GDM1 (cell line): ENCODE measurements around the gene TNC.

Source experiments
- DNase-seq: peaks from one replicate; lab custom pipeline; 2025; lab: John Stamatoyannopoulos, UW

The TNC gene

DNA sequence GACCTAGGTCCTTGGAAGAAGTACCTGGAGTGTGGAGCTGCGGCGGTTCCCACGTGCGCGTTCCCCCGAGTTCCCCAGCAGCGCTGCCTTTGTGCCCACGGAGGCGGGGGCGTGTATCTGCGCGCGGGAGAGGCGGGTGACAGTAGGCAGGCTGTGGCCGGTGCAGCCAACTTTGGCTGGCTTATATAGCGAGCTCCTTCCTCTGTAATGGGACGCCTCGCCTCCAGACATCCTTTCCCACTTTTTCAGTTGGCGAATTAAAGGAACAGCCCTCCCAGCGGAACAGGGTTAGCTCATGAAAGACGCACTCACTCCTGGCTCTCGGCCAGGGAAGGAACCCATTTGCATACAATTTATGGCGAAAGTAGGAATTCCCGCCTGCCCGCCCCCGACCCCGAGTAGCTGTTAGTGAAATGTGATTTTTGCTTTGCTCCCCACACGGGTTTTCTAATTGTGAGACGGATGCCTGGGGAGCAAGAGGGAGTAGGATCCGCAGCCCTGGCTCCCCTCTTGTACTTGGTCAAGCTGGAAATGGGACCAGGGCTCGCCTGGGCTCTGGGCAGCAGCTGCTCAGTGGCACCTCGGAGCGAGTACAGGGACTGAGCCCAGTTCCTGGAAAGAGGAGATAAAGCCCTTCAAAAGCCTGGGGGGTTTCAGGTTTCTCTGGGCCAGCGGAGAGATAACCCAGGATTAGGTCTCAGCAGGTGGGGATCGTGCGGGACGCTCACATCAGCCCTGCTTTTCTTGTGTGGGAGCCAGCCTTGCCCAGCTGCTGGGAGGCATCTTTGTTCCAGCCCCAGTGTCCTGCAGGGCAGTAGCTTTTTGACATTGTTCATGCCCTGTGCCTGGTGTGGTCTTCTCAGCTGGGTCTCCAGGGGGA, at the start of gene TNC:
Gene TNC, minus strand, starts transcription at position 159 of the 880 bp plus-strand sequence. CDS start 27,139 bp downstream, outside the sequence.
- no peak for DNase-seq

DNA sequence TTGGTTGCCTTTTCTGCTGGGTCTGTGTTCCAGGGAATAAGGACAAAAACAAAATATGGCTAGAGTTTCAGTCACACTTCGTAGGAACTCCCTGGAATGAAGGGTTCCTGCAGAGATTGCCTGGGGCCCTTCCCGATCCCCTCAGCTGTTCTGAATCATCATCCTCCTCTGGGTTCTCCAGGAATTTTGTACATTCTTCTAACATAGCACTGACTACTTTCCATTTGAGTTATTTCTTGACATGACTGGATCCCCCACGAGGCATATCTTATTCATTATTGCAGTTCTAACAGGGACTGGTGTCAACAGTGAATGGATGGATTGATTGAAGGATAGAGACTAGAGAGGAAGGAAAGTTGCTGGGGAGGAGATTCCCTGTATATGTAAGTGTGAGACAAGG, 49.2 kb upstream of the TNC start:
- DNase-seq, result no peak

DNA sequence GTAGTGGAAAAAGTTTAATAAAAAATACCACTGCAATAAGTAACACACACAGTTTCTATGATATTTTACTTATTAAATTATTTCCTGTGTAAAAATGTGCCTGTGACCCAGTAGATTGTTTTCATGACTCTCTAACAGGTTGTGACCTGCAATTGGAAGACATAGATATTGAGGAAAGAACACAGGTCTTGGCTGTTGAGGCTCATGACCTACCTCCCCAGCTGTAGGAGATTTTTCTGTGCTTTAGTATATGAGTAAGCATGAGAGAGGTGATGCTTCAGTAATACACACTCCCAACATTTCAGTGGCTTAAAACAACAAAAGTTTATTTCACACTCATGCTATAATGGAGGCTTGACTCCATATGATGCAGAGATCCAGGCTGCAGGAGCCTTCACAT, 47.3 kb upstream of the TNC start:
- no peak for DNase-seq

DNA sequence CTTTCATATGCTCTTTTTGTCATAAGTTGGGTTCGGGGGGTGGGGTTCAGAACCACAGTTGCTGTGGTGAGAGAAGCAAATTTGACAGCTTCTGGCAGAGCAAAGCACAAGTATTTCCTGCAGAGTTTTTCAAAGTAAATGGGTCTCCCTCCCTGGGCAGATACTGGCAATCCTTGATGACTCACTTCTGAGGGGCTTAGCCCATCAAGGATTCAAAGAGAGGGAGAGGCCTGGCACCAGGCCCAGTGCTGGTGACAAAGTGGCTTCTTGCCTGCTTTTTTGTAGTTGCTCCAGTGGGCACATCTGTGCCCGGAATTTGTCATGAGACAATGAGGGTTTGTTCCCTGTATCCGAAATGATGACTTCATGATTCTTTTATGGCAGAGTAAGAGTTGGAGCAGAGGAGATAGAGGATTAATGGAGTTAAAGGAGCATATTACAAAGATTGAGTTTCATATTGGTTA, 46.6 kb upstream of the TNC start:
- no peak for DNase-seq

DNA sequence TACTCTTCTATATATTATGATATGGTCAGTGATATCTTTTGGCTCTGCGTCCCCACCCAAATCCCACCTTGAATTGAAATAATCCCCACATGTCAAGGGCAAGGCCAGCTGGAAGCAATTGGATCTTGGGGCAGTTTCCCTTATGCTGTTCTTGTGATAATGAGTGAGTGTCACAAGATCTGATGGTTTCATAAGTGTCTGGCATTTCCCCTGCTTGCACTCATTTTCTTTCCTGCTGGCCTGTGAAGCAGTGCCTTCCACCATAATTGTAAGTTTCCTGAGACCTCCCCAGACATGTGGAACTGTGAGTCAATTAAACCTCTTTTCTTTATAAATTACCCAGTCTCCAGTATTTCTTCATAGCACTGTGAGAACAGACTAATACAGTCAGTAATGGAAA, 45.0 kb upstream of the TNC start:
- no peak for DNase-seq

DNA sequence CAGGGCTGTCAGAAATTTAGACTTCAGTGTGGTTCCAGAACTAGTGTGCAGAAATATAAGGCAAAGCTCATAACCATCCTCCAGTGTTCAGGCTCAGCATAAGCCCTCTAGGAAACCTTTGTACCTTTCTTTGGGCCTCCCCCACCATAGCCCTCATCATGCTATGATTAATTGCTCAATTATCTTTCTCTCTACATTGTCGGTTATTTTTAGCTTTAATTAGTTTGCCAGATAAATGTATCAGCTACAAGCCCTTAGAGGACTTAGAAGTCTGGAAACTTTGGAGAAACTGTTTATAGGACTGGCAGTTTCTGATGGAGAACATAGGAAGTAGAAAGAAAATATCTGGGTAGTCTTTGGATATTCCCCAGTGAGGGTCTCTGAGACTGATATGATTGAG, 43.5 kb upstream of the TNC start:
- DNase-seq, result no peak

DNA sequence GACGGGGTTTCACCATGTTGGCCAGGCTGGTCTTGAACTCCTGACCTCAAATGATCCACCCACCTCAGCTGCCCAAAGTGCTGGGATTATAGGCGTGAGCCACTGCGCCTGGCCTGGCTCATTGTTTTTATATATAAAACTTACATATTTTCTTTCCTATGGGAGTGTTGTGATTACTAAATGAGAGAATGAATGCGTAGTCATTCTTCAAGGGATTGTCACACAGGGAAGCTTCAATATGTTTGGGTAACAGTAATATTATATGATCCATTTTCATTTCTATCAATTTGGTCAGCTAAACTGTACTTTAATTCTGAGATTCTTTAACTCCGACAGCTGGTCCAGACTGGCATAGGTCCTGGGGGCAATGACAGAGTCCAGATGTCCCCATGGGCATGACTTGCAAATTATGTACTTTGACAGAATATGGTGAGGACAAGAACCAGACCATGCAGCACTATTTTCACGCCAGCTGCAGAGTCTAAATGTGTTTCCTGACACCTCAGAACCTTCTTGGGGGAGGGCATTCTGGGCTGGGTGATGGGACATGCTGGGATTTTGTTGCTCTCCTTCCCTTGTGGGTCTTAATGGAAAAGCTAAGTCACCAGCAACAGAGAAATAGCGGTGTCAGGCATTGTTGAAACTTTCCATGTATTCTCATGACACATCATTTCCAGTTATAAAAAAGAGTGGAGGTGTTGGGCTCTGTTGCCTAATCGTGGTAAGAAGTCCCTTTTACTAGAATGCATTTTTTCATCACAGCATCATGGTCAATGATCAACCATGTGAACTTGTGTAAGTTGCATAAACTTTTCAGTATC, 40.9 kb upstream of the TNC start:
- DNase-seq, result no peak

DNA sequence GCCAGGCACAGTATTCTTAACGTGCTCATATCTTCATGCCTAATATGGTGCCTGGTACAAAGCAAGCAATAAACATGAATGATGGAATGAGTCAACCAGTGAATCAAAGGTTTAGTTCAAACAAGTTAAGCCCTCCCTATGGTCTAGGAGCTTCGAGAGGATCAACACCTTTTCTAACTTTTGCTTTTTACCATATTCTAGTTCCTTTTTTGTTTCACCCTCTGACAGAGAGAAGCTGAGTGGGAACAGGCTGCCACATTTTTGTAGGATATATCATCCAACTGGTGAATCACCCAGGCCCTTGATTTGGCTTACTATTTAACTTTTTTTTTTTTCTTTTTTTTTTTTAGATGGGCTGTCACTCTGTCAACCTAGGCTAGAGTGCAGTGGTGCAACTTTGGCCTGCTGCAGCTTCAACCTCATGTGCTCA, 39.3 kb upstream of the TNC start:
- no peak for DNase-seq

DNA sequence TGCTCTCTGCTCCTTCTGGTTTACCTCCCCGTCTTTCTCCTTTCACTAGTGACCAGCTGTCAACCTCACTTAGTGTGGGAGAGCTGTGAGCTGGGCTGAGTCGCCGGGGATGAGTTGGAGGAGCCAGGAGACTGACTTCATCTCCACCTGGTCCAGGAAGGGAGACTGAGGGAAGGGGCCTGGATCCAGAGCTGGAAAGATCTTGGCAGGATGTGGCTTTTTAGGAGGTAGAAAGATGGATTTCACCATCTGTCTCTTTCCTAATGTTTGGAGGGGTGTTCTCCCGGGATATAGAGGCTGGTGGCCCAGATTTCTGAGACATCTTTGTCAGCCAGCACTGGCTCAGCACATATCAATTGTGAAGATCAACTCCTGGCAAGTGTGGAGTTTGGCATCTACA, 37.1 kb upstream of the TNC start:
- DNase-seq, result no peak

DNA sequence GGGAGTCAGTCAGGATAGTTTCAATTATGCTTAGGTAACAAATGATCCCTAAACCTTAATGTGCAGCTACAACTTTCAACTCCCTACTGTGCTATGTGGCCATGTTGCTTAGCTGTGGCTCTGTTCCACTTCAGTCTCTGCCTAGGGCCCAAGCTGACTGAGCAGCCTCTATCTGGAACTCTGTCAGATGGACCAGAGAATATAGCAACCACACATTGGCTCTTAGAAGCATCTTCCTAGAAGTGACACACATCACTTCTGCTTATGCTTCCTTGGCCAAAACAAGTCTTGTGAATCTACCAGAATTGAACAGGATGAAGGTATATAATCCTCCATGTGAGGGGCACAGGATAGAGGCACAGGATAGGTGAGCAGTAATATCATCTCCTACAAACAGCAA, 36.7 kb upstream of the TNC start:
- DNase-seq, result no peak

DNA sequence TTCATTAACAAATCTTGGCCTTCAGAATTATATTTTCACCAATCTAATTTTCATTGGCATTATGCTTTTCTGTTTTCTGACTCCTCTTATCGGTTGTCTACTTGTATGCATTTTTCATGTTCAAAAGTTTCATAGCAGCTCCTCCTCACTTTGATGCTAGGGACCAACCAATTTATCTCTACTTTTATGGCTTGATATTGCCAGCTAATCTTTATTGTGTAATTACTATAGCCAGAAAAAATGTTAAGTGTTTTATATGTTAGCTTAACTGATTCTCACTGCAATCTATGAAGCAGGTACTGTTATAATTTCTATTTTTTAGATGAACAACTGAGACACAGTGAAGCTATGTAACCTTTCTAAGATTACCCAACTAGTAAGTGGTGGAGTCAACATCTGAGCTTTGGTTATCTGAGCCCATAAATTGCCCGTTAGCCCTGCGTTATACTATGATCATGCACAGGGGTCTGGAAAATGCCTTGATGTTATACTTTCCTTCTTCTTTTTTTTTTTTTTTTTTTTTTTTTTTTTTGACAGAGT, 34.4 kb upstream of the TNC start:
- no peak for DNase-seq

DNA sequence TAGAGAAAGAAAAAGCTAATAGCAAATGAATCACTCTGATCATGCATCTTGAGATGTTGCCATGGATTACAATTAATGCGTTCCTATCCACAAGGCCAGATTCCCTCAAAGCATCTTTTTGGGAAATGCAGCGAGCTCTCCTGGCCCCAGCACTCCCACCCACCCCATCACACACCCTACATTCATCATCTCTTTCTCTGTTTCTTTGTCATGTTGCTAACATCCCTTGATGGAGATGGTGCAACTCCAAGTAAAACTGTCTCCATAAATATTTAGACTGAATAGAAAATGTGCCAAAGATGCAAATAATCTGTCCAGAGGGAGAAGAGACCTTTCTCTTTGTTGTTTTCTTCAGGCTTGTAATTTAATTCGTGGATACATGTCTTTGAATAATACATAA, 30.8 kb upstream of the TNC start:
- no peak for DNase-seq

DNA sequence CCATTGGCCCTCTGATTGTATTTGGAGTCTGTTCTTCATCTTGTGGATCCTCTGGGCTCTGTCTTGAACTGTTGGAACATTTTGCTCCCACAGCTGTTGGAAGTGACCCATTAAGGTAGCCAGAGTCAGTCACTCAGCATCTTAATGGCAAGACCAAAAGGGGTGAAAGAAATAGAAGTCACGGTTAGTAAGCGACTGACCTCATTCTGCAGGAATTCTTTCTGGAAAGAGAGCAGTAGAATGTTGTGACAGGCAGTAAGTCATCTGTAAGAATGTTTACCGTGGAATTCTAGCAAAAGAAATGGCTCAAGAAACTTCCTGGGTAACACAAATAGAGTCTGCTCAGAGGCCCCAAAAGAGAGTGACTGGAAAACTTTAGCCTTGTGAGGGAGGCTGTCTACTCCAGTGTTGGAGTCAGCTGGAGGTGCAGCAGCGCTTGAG, 28.6 kb upstream of the TNC start:
- DNase-seq, result no peak

DNA sequence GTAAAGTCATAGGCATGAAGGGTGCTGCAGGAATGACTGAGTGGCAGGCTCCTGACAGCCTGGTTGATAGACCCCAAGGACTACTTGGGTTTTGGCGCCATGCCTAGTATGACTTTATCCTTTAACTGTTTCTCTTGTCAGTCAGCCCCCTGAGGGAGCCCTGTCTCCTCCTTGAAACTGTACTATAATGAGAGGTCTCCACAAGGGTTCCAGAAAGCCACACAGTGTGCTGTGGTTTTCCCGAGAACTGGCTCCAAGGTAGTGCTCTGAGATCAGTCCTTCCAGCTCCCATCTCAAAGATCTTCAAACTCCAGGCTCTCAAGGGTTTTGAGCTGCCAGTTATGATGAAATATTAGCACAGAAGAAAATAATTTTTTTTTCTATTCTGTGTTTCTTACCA, 26.7 kb upstream of the TNC start:
- no peak for DNase-seq

DNA sequence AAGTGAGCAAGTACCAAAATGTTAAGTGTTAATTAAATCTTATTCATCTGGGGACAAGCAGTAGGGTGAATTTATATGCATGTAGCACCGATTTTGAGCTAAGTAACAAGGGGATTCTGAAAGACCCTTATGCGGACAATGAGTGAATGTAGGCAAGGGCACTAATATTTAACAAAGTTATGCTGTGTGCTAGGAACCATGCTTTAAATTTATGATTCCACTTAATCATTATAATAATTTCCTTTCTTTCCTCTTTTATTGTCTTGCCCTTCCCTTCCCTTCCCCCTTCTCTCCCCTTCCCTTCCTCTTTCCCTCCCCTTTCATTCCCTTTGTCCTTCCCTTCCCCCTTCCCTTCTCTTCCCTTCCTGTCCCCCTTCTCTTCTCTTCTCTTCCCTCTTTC, 25.7 kb upstream of the TNC start:
- no peak for DNase-seq

DNA sequence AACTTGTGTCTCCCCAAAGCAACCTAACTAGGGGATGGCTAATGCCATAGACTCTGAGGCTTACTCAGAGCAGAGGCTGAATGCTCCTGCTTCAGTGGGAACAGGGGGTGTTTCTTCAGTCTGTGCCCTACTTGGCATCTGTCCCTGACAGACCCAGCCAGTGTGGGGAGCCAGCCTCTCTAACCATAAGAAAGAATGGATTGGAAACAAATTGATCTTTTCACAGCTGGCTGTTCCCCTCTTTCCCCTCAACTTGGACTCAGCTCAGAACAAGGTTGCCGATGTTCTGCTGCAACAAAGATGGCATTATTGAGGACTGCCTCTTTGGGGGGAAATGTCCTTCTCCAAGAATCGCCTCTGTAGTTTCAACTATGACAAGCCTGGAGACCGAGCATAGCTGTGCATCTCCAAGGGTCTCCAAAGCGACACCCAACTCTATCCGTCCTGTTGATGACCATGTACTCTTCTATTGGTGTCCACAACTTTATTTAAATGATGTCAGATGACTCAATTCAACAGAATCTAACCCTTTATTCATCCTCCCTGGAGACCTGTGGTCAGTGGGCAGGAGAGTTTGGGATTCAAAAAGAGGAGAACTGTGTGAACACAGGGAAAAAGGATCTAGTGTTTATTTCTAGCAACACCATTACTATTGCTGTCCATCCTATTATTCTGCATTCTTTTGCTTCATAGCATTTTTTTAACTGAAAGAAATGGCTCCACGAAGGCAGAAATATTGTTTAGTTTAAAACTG, 24.7 kb upstream of the TNC start:
- no peak for DNase-seq

DNA sequence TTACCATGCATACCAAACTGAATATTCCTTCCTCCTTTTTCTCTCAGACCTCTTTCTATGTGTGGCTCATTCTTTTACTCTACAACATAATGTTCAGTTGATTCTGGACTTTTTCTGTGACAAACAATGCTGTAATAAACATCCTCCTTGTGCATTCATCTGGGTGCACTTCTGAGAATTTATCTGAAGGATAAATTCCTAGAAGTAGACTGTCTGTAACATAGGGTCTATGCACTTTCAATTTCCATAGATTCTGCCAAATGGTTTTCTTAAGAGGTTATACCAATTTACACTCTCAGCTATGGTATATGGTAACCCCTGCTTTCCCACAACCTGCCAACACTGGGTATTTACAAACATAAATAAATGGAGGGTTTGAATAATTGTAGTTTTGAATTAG, 24.1 kb upstream of the TNC start:
- no peak for DNase-seq

DNA sequence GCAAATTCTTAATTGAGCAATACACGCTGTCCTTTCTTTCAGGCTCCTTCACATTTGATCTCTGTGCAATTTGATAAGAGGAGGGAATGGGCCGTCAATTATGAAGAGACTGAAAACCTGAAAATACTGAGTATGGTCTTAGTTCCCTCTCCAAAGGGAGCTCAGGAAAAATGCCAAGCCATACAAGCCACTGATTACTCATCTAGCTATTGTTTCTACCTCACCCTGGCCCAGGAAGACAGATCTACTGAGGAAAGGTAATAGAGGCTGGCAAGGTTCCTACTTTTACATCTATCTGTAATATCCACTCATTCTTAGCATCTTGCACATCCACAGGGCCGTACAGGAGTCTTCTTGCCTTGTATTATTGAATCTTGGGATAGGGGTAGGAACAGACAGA, 23.7 kb upstream of the TNC start:
- DNase-seq, result no peak

DNA sequence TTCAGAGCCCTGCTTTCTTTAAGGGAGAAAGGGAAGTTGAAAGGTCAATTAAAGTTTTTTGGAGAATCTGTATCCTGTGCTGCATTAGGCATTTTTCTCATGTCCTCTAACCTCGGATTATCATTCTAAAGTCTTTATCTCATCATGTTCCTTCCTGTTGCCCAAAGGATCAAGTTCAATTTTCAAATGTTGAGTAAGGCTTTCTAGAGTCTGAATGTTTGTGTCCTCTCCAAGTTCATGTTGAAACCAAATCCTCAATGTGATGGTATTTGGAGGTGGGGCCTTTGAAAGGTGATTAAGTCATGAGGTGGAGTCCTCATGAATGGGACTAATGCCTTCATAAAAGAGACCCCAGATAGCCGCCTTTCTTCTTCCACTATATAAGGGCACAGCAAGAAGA, 20.2 kb upstream of the TNC start:
- no peak for DNase-seq

DNA sequence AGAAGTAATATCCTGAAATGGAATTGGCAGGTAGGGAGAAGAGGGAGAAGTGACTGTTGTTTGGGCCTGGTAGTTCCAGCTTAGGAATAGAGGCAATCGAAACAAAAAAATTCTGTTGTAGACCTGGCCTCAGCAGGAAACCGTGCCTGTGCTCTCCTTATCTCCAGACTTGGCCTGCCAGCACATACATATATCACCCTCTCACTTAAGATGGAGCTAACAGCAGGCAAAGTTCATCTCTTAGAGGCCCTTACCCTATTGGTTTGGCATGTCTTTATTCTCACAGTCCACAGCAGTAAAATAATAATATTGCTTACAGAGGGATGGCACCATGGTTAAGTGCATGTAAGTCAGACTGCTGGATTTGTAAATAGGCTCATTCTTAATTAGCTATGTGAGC, 19.6 kb upstream of the TNC start:
- no peak for DNase-seq

DNA sequence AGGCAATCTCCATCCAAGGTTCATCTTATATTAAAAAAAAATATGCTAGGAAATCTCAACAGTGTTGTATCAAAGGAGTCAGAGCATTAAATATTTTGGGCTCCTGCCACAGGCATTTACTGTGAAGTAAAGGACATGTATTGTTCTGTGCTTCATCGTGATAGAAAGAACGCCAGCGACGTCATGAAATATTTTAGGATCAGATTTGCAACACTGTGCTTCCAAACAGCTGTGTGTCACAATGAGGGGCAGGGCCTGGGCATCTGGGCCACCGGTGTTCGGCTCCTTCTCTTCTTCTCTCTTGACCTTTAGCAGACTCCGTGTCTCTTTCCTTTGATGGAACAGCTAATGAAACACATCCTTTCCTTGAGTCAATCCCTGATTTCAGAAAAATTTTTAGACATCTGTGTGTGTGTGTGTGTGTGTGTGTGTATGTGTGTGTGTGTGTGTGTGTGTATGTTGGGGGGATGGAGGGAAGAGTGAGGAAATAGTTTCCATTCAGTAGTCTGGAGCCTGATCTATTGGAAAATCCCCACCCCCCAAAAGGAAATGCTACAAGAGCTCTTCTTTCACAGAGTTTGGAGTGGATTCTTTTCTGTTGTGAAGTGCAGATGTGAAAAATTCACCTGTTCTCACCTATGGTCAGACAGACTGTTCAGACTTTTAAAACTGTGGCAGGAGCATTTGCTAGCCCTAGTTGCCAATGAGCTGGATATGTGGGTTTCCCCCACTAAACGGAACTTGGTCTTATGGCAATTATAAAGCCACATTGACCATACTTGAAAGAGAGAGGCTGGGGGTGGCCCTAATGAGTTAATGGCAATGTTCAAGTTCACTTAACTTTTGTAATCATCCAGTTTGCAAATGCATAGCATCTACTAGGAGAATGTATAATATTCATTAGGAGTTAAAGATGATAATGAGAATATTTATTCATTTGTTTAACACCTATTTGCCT, 18.1 kb upstream of the TNC start:
- no peak for DNase-seq
